Fibroblast of the aortic adventitia (primary cell): ENCODE data around the gene RTEL1. TPM values are rescaled to one million over a fixed set of nuclear protein-coding genes. Genes with fewer than 3 reads are reported as not detected.
A peak's percentile ranks its signal among the peaks of the same experiment; 100 is the strongest.
"Not testable (repeated sequence)": the region's sequence is repeated elsewhere in the genome, so short reads cannot be mapped to it uniquely, and the experiment has no call there.

ENCODE experiments used
- DNase-seq: peaks from one replicate; pipeline ENCODE4 v3.0.0-alpha.2; 2010; ENCODE audit warnings: low read depth
- H3K4me3 ChIP-seq: 2 replicates; pipeline ENCODE4 v1.5.1; 2011; ENCODE audit warnings: low read depth, mild to moderate bottlenecking, control low read depth, low read length, moderate library complexity
- CTCF ChIP-seq: IDR thresholded peaks from 2 replicates; pipeline ENCODE4 v1.5.1; 2011; ENCODE audit warnings: mild to moderate bottlenecking, low read length, control low read depth, inconsistent platforms; ENCODE audit not compliant: insufficient read depth
- total RNA-seq: library from RNA; depleted of rRNA; stranded (reverse); fragments of >200 nt; gene quantifications from 2 replicates; pipeline ENCODE4 v1.2.3, GENCODE V29; 2012; ENCODE audit warnings: low replicate concordance

Gene RTEL1
- 17.3 and 23.4 TPM in 2 replicates for total RNA-seq

GRCh38 chr20:63657937-63658748 lies at the start of gene RTEL1:
TSS of gene RTEL1 (plus strand) at chr20:63658312. CDS start at chr20:63659403, 1,091 bp downstream.
- peak within 1 kb of the TSS; percentile 87 for H3K4me3 ChIP-seq
- TF ChIP-seq CTCF: no peak

GRCh38 chr20:63610581-63611435 lies 47.3 kb upstream of the RTEL1 start:
- no peak for TF ChIP-seq CTCF
- no peak for DNase-seq

More at GRCh38 chr20:63657937-63658748, at the start of gene RTEL1:
- DNase-seq: peak; percentile 93

GRCh38 chr20:63611646-63612045 lies 46.5 kb upstream of the RTEL1 start:
- TF ChIP-seq CTCF: no peak
- no peak overlapping the region for H3K4me3 ChIP-seq
- DNase-seq: no peak

More at GRCh38 chr20:63610581-63611435, 47.3 kb upstream of the RTEL1 start:
- H3K4me3 ChIP-seq: no peak overlapping the region

GRCh38 chr20:63612276-63612931 lies 45.7 kb upstream of the RTEL1 start:
- H3K4me3 ChIP-seq: no peak overlapping the region
- no peak for TF ChIP-seq CTCF
- DNase-seq: no peak

GRCh38 chr20:63613863-63614594 lies 44.1 kb upstream of the RTEL1 start:
- peak; percentile 31 for TF ChIP-seq CTCF
- H3K4me3 ChIP-seq: not testable (repeated sequence)
- peak; percentile 29 for DNase-seq
